ENCODE results near the gene PRR19. TPM values are rescaled to one million over a fixed set of nuclear protein-coding genes. Genes with fewer than 3 reads are reported as not detected.
A peak's percentile ranks its signal among the peaks of the same experiment; 100 is the strongest.

PRR19 gene
- total and polyA plus RNA-seq, 10 of the 15 experiments (the other 5 are each of a cell fraction or from before 2014, with no cell fraction given) = 0.09 to 1.7 (median 0.73) TPM; not detected in 1

DNA sequence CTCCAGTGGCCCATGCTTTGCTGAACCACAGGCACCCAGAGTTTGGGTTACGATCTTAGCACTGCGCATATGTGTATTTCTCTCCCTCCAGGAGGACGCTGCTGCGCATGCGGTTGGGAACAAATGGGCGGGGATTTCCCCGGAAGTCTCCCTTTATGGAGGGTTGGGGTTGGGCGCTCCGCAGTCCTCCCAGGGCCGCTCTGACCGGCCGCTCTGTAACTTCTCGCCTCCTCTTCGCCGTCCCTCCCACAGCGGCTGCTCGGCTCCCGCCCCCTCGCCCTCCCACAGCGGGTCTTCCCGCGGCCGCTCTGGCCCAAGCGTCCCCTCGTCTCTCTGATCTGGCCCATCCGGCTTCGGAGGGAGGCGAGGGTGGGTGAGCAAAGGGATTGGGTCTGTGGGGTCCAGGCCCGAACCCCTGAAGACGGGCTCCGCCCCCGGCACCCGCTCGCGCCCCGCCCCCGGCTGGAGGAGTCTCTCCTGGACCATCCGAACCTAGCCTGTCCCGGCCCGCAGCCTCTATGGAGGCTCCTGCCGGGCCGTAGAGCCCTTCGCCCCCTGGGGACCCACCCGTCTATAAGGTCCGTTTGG, 23.5 kb downstream of the PRR19 start, which contains the start of gene MEGF8 (continued):
- no peak for TF ChIP-seq ZZZ3 (IDR thresholded peaks at IDR 0.05; ENCODE audit: control insufficient read depth, insufficient read length, low read depth)
- TF ChIP-seq SREBF1 (IDR thresholded peaks at IDR 0.05; ENCODE audit: low read length) = no peak
- TF ChIP-seq, protein P1, sequence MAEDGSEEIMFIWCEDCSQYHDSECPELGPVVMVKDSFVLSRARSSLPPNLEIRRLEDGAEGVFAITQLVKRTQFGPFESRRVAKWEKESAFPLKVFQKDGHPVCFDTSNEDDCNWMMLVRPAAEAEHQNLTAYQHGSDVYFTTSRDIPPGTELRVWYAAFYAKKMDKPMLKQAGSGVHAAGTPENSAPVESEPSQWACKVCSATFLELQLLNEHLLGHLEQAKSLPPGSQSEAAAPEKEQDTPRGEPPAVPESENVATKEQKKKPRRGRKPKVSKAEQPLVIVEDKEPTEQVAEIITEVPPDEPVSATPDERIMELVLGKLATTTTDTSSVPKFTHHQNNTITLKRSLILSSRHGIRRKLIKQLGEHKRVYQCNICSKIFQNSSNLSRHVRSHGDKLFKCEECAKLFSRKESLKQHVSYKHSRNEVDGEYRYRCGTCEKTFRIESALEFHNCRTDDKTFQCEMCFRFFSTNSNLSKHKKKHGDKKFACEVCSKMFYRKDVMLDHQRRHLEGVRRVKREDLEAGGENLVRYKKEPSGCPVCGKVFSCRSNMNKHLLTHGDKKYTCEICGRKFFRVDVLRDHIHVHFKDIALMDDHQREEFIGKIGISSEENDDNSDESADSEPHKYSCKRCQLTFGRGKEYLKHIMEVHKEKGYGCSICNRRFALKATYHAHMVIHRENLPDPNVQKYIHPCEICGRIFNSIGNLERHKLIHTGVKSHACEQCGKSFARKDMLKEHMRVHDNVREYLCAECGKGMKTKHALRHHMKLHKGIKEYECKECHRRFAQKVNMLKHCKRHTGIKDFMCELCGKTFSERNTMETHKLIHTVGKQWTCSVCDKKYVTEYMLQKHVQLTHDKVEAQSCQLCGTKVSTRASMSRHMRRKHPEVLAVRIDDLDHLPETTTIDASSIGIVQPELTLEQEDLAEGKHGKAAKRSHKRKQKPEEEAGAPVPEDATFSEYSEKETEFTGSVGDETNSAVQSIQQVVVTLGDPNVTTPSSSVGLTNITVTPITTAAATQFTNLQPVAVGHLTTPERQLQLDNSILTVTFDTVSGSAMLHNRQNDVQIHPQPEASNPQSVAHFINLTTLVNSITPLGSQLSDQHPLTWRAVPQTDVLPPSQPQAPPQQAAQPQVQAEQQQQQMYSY (CRISPR knock-in tag; IDR thresholded peaks at IDR 0.05) = no peak
- TF ChIP-seq ETV6 (conservative IDR thresholded peaks at IDR 0.05 in 1 of 2, IDR thresholded peaks at IDR 0.05 in 1 of 2; ENCODE audit: borderline replicate concordance in 1 of 2, low read depth in 1 of 2) = no peak
- no peak for TF ChIP-seq SUZ12 (IDR thresholded peaks at IDR 0.05; ENCODE audit: unreplicated experiment)
- TF ChIP-seq, protein P2, sequence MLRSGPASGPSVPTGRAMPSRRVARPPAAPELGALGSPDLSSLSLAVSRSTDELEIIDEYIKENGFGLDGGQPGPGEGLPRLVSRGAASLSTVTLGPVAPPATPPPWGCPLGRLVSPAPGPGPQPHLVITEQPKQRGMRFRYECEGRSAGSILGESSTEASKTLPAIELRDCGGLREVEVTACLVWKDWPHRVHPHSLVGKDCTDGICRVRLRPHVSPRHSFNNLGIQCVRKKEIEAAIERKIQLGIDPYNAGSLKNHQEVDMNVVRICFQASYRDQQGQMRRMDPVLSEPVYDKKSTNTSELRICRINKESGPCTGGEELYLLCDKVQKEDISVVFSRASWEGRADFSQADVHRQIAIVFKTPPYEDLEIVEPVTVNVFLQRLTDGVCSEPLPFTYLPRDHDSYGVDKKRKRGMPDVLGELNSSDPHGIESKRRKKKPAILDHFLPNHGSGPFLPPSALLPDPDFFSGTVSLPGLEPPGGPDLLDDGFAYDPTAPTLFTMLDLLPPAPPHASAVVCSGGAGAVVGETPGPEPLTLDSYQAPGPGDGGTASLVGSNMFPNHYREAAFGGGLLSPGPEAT (IDR thresholded peaks at IDR 0.05; ENCODE audit: low read depth) = no peak; the same call in 1 of the 2 replicates
- no peak for TF ChIP-seq CHD1 (IDR thresholded peaks at IDR 0.05; ENCODE audit: low read depth, low read length)
- no peak for TF ChIP-seq SMARCA5 (IDR thresholded peaks at IDR 0.05)
- no peak for TF ChIP-seq EZH2 (IDR thresholded peaks at IDR 0.05; ENCODE audit: borderline replicate concordance, control insufficient read depth, low read depth, low read length)
- no peak for TF ChIP-seq NR2C2 (IDR thresholded peaks at IDR 0.05; ENCODE audit: borderline replicate concordance, control insufficient read depth, insufficient read length, low read depth)
- TF ChIP-seq PML (IDR thresholded peaks at IDR 0.05; ENCODE audit: low read length) = no peak
- TF ChIP-seq RBBP5 (conservative IDR thresholded peaks at IDR 0.05) = no peak
- TF ChIP-seq ESRRA (IDR thresholded peaks at IDR 0.05; ENCODE audit: low read length) = no peak
- TF ChIP-seq, protein P3, sequence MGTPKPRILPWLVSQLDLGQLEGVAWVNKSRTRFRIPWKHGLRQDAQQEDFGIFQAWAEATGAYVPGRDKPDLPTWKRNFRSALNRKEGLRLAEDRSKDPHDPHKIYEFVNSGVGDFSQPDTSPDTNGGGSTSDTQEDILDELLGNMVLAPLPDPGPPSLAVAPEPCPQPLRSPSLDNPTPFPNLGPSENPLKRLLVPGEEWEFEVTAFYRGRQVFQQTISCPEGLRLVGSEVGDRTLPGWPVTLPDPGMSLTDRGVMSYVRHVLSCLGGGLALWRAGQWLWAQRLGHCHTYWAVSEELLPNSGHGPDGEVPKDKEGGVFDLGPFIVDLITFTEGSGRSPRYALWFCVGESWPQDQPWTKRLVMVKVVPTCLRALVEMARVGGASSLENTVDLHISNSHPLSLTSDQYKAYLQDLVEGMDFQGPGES (IDR thresholded peaks at IDR 0.05) = no peak
- TF ChIP-seq, protein P4, sequence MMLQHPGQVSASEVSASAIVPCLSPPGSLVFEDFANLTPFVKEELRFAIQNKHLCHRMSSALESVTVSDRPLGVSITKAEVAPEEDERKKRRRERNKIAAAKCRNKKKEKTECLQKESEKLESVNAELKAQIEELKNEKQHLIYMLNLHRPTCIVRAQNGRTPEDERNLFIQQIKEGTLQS (IDR thresholded peaks at IDR 0.05; ENCODE audit: borderline replicate concordance, extremely low read depth, low read depth, low read length) = no peak
- TF ChIP-seq, protein P5, sequence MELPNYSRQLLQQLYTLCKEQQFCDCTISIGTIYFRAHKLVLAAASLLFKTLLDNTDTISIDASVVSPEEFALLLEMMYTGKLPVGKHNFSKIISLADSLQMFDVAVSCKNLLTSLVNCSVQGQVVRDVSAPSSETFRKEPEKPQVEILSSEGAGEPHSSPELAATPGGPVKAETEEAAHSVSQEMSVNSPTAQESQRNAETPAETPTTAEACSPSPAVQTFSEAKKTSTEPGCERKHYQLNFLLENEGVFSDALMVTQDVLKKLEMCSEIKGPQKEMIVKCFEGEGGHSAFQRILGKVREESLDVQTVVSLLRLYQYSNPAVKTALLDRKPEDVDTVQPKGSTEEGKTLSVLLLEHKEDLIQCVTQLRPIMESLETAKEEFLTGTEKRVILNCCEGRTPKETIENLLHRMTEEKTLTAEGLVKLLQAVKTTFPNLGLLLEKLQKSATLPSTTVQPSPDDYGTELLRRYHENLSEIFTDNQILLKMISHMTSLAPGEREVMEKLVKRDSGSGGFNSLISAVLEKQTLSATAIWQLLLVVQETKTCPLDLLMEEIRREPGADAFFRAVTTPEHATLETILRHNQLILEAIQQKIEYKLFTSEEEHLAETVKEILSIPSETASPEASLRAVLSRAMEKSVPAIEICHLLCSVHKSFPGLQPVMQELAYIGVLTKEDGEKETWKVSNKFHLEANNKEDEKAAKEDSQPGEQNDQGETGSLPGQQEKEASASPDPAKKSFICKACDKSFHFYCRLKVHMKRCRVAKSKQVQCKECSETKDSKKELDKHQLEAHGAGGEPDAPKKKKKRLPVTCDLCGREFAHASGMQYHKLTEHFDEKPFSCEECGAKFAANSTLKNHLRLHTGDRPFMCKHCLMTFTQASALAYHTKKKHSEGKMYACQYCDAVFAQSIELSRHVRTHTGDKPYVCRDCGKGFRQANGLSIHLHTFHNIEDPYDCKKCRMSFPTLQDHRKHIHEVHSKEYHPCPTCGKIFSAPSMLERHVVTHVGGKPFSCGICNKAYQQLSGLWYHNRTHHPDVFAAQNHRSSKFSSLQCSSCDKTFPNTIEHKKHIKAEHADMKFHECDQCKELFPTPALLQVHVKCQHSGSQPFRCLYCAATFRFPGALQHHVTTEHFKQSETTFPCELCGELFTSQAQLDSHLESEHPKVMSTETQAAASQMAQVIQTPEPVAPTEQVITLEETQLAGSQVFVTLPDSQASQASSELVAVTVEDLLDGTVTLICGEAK (IDR thresholded peaks at IDR 0.05; ENCODE audit: borderline replicate concordance) = 0 out of 2 replicates have a peak, but pooled peaks have one; percentile 48
- TF ChIP-seq NFYA (IDR thresholded peaks at IDR 0.05; ENCODE audit: borderline replicate concordance, low read depth, low read length) = no peak
- peak; percentile 61; the same call in 1 of the 2 replicates for TF ChIP-seq GABPA (IDR thresholded peaks at IDR 0.05; ENCODE audit: low read depth)
- TF ChIP-seq PAX8 (IDR thresholded peaks at IDR 0.05) = no peak

Measured in GM12878 (cell line).